GM18499 (cell line): ENCODE measurements around the gene CHRD.
"Not testable (repeated sequence)": the region's sequence is repeated elsewhere in the genome, so short reads cannot be mapped to it uniquely, and the experiment has no call there.

Source experiments
- ATAC-seq: cut with Tn5 transposase; IDR thresholded peaks from one replicate; pipeline ENCODE4 v1.9.1; 2021; ENCODE audit warnings: moderate number of reproducible peaks; ENCODE audit not compliant: insufficient read depth, unreplicated experiment

Gene CHRD

GRCh38 chr3:184409946-184410500 is 30.2 kb downstream of the CHRD start:
- no peak for ATAC-seq

DNA sequence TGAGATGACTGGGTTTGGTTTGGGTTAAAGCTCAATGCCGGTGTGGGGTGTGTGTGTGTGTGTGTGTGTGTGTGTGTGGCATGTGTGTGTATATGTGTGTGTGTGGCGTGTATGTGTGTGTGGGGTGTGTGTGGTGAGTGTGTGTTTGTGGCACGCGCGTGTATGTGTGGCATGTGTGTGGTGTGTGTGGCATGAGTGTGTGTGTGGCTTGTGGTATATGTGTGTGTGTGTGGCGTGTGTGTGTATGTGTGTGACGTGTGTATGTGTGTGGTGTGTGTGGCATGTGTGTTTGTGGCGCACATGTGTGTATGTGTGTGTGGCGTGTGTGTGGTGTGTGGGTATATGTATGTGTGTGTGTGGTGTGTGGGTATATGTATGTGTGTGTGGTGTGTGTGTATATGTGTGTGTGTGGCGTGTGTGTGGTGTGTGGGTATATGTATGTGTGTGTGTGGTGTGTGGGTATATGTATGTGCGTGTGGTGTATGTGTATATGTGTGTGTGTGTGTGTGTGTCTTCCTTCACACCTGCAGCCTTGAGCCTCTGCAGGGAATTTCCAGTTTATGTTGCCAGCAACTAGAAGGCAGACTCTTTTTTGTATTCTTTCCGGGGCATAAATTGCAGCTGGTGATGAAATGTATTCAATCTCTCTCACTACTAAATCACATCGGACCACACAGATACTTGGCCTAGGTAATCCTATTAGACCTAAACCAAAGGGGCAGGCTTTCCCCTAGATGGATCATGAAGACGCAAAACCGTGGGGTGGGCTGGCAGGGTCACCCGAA is 34.8 kb downstream of the CHRD start:
- no peak for ATAC-seq

- no peak for ATAC-seq
Observed at GRCh38 chr3:184415203-184415490, 35.3 kb downstream of the CHRD start.

GRCh38 chr3:184417619-184418327 is 37.9 kb downstream of the CHRD start:
- peak; percentile 44 for ATAC-seq

- no peak for ATAC-seq
Observed at GRCh38 chr3:184419171-184419570, 39.3 kb downstream of the CHRD start.

DNA sequence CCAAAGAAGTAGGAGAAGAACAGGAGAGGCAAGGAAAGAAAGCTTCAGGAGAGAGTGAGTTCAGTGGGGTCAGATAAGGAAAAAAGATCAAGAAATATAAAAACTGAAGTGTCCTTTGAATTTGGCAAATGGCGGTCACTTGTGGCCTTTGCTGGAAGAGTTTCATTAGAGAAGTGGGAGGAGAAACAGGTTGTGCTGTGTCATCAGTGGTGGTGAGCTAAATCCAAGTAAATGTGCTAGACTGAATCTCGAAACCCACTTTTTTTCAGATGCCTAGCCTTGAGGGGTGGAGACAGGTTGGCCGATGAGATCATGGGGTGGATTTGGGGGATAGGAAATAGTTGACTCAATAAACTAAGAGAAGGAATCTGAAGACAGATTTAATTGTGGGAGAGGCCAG is 43.7 kb downstream of the CHRD start:
- ATAC-seq = no peak

DNA sequence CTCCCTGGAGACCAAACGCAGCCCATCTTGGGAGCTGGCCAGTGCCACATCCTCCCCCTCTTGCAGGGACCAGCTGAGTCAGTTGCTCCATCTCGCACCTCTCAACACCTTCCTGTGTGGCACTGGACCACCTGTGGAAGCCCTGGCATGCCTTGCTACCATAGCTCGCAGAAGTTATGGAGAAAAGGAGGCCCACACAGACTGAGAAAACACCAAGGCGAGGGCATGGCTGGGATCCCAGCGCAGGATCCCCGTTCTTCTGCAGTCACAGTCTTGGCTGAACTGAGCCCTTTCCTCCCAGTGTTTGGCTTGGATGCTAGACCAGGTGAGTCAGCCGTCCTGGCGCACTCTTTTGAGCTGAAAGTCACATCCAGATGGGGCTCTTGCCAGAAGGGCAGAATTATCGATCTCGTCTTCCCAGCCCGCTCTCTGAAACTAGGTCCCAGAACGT is 46.9 kb downstream of the CHRD start:
- no peak for ATAC-seq

GRCh38 chr3:184428561-184429175 is 48.8 kb downstream of the CHRD start:
- no peak for ATAC-seq

GRCh38 chr3:184429786-184430185 is 49.9 kb downstream of the CHRD start:
- ATAC-seq = no peak

GRCh38 chr3:184430940-184431339 is 51.1 kb downstream of the CHRD start:
- no peak for ATAC-seq

DNA sequence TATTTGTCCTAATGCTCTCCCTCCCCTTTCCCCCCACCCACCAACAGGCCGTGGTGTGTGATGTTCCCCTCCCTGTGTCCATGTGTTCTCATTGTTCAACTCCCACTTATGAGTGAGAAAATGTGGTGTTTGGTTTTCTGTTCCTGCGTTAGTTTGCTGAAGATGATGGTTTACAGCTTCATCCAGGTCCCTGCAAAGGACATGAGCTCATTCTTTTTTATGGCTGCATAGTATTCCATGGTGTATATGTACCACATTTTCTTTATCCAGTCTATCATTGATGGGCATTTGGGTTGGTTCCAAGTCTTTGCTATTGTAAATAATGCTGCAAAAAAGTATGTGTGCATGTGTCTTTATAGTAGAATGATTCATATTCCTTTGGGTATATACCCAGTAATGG is 53.3 kb downstream of the CHRD start:
- ATAC-seq = not testable (repeated sequence)

GRCh38 chr3:184439096-184439495 is 59.2 kb downstream of the CHRD start:
- ATAC-seq = no peak
